SK-N-MC (cell line): ENCODE data around the gene RTN4IP1.

Source experiments
- EZH2 ChIP-seq: fragments of 200-600 bp; sonication (generic); IDR thresholded peaks from one replicate; pipeline ENCODE4 v1.6.1; 2017; ENCODE audit warnings: antibody characterized with exemption
- POLR2AphosphoS5 ChIP-seq: IDR thresholded peaks from 2 replicates; pipeline ENCODE4 v1.6.1; 2012; ENCODE audit warnings: mild to moderate bottlenecking, low read depth, low read length, borderline replicate concordance

DNA sequence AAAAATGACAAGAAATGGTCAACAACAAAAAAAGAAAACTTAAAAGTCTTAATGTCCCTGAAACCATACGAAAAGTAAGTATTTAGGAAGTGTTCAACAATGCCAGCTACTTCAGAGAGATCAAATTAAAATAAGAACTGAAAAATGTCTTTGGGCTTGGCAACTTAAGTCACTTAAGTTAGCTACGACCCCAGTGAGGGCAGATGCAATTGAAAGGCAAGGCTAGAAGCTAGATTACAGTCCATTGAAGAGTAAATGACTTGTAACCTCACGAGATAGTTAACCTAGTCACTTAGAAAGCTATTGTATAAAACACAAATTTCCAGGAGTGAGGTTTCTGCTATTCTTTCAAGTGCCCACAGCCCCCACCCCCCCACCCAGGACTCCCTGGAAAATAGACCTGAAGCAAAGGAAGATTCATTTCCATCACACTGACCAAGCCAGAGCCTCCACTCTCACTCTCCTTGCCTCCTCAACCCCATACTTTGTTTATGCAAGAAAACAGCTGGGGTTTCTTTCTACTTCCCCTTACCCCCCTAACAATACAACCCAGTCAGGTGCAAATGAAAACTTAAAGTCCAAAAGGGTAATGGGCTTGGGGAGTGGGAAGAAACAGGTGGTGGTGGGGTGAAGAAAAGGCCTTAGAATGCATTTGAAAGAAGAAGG lies 14.6 kb downstream of the RTN4IP1 start:
- no peak for TF ChIP-seq EZH2
- TF ChIP-seq POLR2AphosphoS5: no peak
